Left lung (tissue), 10 donors: Measurements from ENCODE around the gene ZBED6. TPM values are rescaled to one million over a fixed set of nuclear protein-coding genes. Genes with fewer than 3 reads are reported as not detected.
"Not testable (repeated sequence)": the region's sequence is repeated elsewhere in the genome, so short reads cannot be mapped to it uniquely, and the experiment has no call there.

Source experiments
- ATAC-seq: fragments of 200-7000 bp; cut with Tn5 transposase; one replicate; pipeline ENCODE4 v1.9.1; 2020; ENCODE audit warnings: moderate library complexity
- DNase-seq, 4 donors: peaks; one replicate each; pipeline ENCODE4 v3.0.0-alpha.2; 2013 to 2020
- H3K27ac ChIP-seq, 2 donors: fragments of 200-600 bp; sonication (generic) in 1 of 2; one replicate each; pipeline versions ENCODE4 v1.5.0 to v1.8.0; 2020 to 2021
- H3K27me3 ChIP-seq, 2 donors: fragments of 200-600 bp; sonication (generic) in 1 of 2; one replicate each; pipeline versions ENCODE4 v1.5.0 to v1.8.0; 2020 to 2021
- H3K36me3 ChIP-seq, 2 donors: fragments of 200-600 bp; sonication (generic) in 1 of 2; one replicate each; pipeline versions ENCODE4 v1.5.0 to v1.8.0; 2020 to 2021
- H3K4me1 ChIP-seq, 2 donors: fragments of 200-600 bp; one replicate each; pipeline ENCODE4 v1.8.0; 2021
- H3K4me3 ChIP-seq, 2 donors: fragments of 200-600 bp; sonication (generic) in 1 of 2; one replicate each; pipeline versions ENCODE4 v1.5.0 to v1.8.0; 2020 to 2021; ENCODE audit warnings: mild to moderate bottlenecking in 1 of 2
- H3K9me3 ChIP-seq, 2 donors: fragments of 200-600 bp; sonication (generic) in 1 of 2; one replicate each; pipeline versions ENCODE4 v1.5.0 to v1.8.0; 2020 to 2021
- intact Hi-C, 2 donors: fragments of 100-400 bp; cut with DNase I; formaldehyde crosslinking; loops; one replicate each; pipeline versions ENCODE4 v1.11.2 to v1.14.2; 2022
- polyA plus RNA-seq, 6 donors: library from polyadenylated mRNA; unstranded; fragments of 120-200 nt; gene quantifications; one replicate each; pipeline ENCODE4 v1.2.1, GENCODE V29; 2013; ENCODE audit not compliant: insufficient read length in 6 of 6
- total RNA-seq, 2 donors: library from RNA; stranded (reverse); fragmentation: NEBNext Ultra II Directional; extraction: Animal tissue kit (Norgen Biotek cat#: 25700); gene quantifications; one replicate each; pipeline ENCODE4 v1.2.1, GENCODE V29; 2021
- TF ChIP-seq, protein P1 (sequence below), 2 donors: fragments of 200-600 bp; sonication (generic) in 1 of 2; IDR thresholded peaks; one replicate each; pipeline versions ENCODE4 v1.5.0 to v1.8.0; 2021; ENCODE audit warnings: antibody characterized with exemption in 2 of 2
- donor health status: DM: no; HTN: yes; CAD: no.
- donor health status: DM: no; HTN: no; CAD: no.

ZBED6 gene
- total and polyA plus RNA-seq, 8 donors = 14.6 to 32.8 (median 17.6) TPM

DNA sequence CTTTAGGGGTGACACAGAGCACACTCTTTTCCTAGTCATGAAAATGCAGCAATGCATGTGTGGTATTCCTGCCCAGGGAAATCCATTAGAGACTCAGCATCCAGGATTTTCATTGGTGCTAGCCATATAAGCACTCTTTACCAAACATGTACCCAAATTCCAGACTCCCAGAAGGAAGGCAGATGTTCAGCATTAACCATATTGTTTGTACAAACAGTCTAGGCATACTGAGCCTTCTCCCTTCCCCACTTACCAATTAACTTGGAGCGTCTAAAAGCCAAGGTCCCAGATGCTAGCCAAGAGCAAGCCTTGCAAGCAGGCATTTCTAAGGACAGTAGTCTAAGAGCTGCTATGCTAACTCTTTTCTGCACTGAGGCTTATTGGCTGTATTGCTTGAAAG, 27.9 kb downstream of the ZBED6 start:
- TF ChIP-seq, protein P1, sequence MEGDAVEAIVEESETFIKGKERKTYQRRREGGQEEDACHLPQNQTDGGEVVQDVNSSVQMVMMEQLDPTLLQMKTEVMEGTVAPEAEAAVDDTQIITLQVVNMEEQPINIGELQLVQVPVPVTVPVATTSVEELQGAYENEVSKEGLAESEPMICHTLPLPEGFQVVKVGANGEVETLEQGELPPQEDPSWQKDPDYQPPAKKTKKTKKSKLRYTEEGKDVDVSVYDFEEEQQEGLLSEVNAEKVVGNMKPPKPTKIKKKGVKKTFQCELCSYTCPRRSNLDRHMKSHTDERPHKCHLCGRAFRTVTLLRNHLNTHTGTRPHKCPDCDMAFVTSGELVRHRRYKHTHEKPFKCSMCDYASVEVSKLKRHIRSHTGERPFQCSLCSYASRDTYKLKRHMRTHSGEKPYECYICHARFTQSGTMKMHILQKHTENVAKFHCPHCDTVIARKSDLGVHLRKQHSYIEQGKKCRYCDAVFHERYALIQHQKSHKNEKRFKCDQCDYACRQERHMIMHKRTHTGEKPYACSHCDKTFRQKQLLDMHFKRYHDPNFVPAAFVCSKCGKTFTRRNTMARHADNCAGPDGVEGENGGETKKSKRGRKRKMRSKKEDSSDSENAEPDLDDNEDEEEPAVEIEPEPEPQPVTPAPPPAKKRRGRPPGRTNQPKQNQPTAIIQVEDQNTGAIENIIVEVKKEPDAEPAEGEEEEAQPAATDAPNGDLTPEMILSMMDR (IDR thresholded peaks at IDR 0.05) = no peak
- Histone ChIP-seq H3K27ac (no peak overlapping the region), H3K36me3 (peaks cover 0 to 94% of the 10 kb centered on the region in 2 donors), H3K4me3 (no peak overlapping the region), H3K4me1 (no peaks in the 10 kb centered on the region), H3K27me3 (no peaks in the 10 kb centered on the region), H3K9me3 (no peaks in the 10 kb centered on the region)
- intact Hi-C loops = no loop called here
- ATAC-seq (no peak), DNase-seq (no peak)

DNA sequence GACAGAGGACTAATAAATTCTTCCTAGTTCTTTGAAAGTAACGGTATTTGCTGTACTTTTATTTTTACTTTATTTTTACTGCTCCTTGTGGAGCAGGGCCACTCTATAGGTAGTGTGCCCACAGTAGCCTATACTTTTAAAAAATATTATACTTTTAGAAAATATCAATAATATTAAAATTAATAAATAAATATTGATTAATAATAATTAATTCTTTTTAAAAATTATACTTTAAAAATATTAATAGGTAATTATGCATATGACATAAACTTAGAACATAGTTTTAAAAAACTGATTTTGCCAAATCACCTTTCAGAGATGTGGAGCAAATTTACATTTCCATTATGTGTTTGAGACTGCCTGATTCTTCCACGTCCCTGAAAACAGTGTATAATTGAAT, 30.8 kb downstream of the ZBED6 start:
- no peak for DNase-seq
- intact Hi-C loops = no loop called here
- Histone ChIP-seq H3K27me3 (no peaks in the 10 kb centered on the region), H3K9me3 (no peaks in the 10 kb centered on the region), H3K36me3 (peaks cover 0 to 92% of the 10 kb centered on the region in 2 donors), H3K4me3 (no peak overlapping the region), H3K27ac (no peak overlapping the region), H3K4me1 (peaks cover 0 to 17% of the 10 kb centered on the region in 2 donors)
- TF ChIP-seq, protein P1 (IDR thresholded peaks at IDR 0.05) = no peak
- ATAC-seq = no peak

DNA sequence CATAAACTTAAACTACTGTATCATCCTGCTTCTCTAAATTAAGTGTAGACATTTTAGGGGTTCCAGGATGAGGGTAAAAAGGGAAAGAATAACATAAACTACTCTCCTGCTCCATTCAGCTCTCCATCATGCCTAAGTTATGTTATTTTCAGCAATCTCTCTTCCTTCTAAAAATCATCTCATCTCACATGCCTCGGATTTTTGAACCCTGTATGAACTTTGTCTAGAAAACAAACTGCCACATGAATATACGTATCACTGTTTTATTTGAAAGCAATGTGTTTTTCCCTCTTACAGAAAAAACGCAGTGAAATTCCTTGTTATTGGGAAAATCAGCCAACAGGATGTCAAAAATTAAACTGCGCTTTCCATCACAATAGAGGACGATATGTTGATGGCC, 32.6 kb downstream of the ZBED6 start:
- Histone ChIP-seq H3K36me3 (peaks cover 3 to 92% of the 10 kb centered on the region in 2 donors), H3K4me3 (no peak overlapping the region), H3K27ac (no peak overlapping the region), H3K4me1 (peaks cover 0 to 17% of the 10 kb centered on the region in 2 donors), H3K27me3 (no peaks in the 10 kb centered on the region), H3K9me3 (no peaks in the 10 kb centered on the region)
- intact Hi-C loops = no loop called here
- no peak for ATAC-seq
- peak in 2 of 4 donors; percentile 18 to 31 for DNase-seq
- TF ChIP-seq, protein P1 (IDR thresholded peaks at IDR 0.05) = no peak

DNA sequence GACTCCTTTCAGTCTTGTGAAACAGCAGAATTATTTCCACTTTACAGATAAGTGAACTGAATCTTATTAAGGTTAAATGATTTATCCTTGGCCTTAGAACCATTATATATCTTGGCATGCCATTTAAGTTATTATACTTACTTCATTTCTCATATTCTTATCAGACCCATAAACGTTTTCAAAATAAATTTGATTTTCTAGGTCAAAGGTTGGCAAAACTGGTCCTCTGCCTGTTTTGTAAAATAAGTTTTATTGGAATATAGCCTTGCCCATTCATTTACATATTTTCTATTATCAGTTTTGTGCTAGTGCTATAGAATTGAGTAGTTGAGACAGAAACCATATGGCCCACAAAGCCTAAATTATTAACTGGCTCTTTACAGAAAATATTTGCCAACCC, 33.1 kb downstream of the ZBED6 start:
- H3K36me3 ChIP-seq = peaks cover 3 to 92% of the 10 kb centered on the region in 2 donors
- intact Hi-C loops = no loop called here
- peak overlapping the region in 1 of 2 donors; percentile 50 for H3K27ac ChIP-seq
- H3K27me3 ChIP-seq = no peaks in the 10 kb centered on the region
- TF ChIP-seq, protein P1 (IDR thresholded peaks at IDR 0.05) = no peak
- no peak overlapping the region for H3K4me3 ChIP-seq
- ATAC-seq = no peak
- H3K4me1 ChIP-seq = peaks cover 0 to 17% of the 10 kb centered on the region in 2 donors
- H3K9me3 ChIP-seq = no peaks in the 10 kb centered on the region
- DNase-seq = peak in 2 of 4 donors; percentile 67 to 68

DNA sequence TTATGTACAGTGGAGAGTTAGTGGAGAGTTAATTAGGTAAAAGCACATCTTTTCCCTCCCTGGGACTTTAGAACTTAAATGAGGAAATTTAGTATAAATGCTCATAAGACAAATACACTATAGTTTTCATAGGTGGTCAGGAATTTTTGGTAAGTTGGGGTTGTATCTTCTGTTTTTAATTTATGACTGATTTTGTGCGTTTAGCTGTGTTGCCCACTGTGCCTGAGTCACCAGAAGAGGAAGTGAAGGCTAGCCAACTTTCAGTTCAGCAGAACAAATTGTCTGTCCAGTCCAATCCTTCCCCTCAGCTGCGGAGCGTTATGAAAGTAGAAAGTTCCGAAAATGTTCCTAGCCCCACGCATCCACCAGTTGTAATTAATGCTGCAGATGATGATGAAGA, 33.8 kb downstream of the ZBED6 start:
- ATAC-seq = peak; percentile 68
- H3K27me3 ChIP-seq, intact Hi-C loops, DNase-seq, H3K9me3 ChIP-seq, H3K4me3 ChIP-seq: not testable (repeated sequence)
- peaks cover 8 to 92% of the 10 kb centered on the region in 2 donors for H3K36me3 ChIP-seq
- H3K27ac ChIP-seq = peak overlapping the region in 1 of 2 donors; percentile 50
- H3K4me1 ChIP-seq = peaks cover 0 to 17% of the 10 kb centered on the region in 2 donors

DNA sequence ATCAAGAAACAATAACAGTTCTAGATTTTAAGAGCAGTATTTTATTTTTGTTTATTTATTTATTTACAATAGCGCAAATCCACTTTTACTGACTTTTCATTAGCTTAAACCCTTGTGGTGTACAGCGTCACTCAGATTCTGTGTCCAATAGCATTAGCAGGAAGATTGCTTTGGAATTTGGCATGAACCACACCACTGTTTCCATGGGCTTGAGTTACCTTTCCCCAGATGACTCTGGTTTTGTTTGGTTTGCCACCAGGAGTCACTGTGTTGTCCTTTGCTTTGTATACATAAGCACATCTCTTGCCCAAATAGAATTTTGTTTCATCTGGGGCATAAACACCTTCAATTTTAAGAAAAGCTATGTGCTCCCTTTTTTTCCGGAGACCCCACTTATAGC, 40.1 kb downstream of the ZBED6 start:
- Histone ChIP-seq H3K36me3 (peaks cover 19 to 100% of the 10 kb centered on the region in 2 donors), H3K27me3 (no peaks in the 10 kb centered on the region), H3K27ac (no peak overlapping the region), H3K9me3 (no peaks in the 10 kb centered on the region), H3K4me1 (peaks cover 0 to under 1% of the 10 kb centered on the region in 2 donors), H3K4me3 (no peak overlapping the region)
- ATAC-seq (no peak), DNase-seq (no peak)
- TF ChIP-seq, protein P1 (IDR thresholded peaks at IDR 0.05) = no peak
- intact Hi-C loops = no loop called here
